Hippocampal formation (tissue), 2 donors: Measurements from ENCODE around the gene PSMG2.
A peak's percentile ranks its signal among the peaks of the same experiment; 100 is the strongest.

ENCODE experiments used
- DNase-seq, 2 donors: peaks; one replicate each; lab custom pipeline; 2025; lab: John Stamatoyannopoulos, UW

The PSMG2 gene, protein sequence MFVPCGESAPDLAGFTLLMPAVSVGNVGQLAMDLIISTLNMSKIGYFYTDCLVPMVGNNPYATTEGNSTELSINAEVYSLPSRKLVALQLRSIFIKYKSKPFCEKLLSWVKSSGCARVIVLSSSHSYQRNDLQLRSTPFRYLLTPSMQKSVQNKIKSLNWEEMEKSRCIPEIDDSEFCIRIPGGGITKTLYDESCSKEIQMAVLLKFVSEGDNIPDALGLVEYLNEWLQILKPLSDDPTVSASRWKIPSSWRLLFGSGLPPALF

GRCh38 chr18:12702221-12703095 lies at the start of gene PSMG2, which contains the start of gene CEP76:
TSS of gene PSMG2 (plus strand) at chr18:12703042. CDS start at chr18:12703108, 66 bp downstream.
TSS of gene CEP76 (minus strand) at chr18:12702723. CDS start at chr18:12702548, 175 bp downstream.
- peak; percentile 70 to 84 for DNase-seq

- DNase-seq: no peak
These were observed 47.9 kb upstream of the PSMG2 start for GRCh38 chr18:12654971-12655370.

DNA sequence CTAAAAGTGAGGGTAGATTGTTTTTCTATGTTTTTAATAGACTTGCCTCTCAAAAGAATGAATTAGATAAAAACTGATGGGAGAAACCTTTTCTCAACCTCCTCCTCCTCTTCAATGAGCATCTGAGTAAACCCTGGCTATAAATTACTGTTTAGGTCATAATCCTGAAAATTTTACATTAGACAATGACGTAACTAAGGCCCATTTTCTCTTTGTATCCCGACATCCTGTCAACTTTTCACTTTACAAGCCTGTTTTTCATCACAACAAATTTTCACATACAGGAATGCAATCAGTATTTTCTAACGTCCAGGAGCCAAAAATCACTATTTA lies 46.3 kb upstream of the PSMG2 start:
- DNase-seq: no peak

DNA sequence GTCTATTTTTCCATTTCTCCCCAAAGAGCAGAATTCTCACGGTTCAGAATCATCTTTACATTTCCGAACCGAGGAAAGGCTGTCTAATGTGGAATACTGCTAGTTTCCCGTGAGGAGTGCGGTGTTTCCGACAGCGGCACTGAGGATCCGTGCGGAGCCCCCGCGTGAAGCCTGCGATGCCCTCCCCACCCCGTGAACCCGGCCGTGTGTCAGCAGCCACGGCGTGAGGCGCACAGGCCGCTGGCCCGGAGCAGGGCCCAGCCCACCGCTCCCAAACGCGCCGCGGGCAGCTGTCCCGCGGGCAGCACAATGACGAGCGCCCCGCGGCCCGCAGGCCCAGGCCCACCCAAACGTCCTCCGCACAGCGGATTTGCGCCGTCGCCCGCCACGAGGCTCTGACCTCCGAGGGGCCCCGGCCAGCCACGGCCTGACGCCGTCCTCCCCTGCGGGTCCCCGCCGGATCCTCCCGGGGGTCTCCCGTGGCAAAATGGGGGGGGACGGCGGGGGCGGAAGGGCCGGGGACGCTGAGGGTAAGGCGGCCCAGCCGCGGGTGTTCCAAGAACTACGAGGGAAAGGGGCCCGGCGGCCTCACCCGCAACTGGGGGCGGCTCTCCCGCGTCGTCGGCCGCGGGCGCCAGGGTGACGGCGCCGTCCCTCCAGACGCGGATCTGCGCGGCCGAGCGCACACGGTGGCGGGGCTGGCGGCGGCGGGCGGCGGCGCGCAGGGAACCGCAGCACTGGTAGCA lies 45.7 kb upstream of the PSMG2 start:
- DNase-seq: peak in 1 of 2 donors; percentile 21

- peak; percentile 64 to 73 for DNase-seq
These were observed 45.0 kb upstream of the PSMG2 start, which contains the start of gene SPIRE1 for GRCh38 chr18:12657684-12658425. TSS of gene SPIRE1 (minus strand) at chr18:12658107. CDS start at chr18:12657866, 241 bp downstream.

DNA sequence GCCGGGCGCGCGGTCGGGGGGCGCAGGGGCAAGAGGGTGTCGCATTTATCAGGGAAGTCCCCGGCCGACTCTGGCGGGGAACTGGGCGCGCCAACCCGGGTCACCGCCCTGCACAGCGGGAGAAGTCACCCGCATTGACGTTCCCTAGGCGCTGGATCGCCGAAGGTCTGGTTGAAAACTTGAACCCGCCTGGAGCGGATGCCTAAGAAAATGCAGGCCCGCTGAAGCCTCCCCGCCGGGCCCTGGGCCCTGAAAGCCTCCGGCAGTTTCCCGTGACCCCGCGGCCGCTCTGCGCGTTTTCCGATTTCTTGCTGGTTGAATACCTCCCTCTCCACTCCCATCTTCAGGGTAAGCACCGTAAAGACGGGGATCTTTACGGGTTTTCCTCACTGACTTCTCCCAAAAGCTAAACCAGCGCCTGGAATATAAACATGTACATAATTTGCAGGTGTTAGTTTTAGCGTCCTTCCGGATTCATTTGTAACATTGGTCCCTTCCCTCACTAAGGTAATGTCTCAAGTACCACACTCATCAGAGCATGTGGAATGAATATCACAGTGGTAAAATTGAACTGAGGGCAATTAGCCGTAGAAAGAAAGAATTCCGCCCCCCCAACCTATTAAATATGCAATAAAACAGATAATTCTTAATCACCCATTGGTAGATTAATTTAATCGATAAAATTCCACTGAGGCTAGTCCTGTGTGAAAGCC lies 44.3 kb upstream of the PSMG2 start:
- DNase-seq: peak in 1 of 2 donors; percentile 52

DNA sequence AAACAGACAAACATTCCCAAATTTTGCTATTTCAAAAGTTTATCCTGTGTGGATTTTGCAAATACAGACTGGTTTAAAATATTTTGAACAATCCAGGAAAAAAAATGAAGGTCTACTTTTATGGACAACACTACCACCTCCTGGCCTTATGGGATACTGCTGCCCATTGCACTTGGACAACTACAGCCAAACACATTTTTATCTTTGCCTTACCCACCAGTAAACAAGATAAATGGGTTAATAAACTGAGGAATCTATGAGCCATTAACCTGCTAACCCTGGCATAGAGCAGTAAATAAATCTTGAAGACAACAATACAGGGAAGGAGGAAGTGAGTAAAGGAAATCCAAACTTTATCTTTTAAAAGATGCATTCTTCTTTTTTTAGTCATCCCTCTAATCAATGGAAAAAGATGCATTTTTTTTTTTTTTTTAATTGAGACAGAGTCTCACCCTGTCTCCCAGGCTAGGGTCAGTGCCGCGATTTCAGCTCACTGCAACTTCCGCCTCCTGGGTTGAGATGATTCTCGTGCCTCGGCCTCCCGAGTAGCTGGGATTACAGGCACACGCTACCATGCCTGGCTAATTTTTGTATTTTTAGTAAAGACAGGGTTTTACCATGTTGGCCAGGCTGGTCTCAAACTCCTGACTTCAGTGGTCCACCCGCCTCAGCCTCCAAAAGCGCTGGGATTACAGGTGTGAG lies 42.8 kb upstream of the PSMG2 start:
- peak; percentile 3 to 65 for DNase-seq

DNA sequence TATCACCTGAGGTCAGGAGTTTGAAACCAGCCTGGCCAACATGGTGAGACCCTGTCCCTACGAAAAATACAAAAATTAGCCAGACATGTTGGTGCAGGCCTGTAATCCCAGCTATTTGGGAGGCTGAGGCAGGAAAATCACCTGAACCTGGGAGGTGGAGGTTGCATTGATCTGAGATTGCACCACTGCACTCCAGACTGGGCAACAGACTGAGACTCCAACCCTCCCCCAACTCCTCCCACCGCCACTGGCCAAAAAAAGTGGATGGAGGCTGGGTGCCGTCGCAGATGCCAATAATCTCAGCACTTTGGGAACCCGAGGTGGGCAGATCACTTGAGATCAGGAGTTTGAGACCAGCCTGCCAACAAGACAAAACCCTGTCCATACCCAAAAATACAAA lies 34.8 kb upstream of the PSMG2 start:
- no peak for DNase-seq

DNA sequence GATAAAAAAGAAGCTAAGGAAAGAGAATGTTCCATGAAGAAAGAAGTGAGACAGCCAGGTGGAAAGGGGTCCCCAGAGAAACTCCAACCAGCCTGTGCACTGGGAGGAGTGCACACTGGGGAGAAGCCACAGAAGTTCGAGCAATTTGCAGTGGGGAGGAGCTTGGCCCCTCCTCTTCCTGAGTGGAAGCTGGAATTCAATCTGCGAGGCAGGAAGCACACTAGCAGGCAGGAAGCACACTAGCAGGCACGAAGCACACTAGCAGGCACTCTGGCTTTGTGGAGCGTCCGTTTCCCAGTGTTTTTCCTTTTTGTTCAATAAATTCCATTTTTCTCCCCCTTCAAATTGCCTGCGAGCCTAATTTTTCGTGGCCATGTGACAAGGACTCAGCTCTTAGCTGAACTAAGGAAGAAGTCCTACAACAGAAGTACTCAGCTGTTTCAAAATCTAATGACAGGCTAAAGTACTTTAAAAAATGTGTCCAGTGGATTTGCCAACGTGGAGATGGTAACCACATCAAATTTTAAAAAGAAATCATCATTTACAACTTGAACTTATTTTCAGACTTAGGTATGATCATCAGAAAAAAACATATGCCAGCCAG lies 23.6 kb upstream of the PSMG2 start:
- peak in 1 of 2 donors; percentile 8 for DNase-seq

GRCh38 chr18:12686100-12686499 lies 16.7 kb upstream of the PSMG2 start:
- DNase-seq: no peak

- DNase-seq: no peak
These were observed 13.5 kb upstream of the PSMG2 start for GRCh38 chr18:12689256-12689850.

DNA sequence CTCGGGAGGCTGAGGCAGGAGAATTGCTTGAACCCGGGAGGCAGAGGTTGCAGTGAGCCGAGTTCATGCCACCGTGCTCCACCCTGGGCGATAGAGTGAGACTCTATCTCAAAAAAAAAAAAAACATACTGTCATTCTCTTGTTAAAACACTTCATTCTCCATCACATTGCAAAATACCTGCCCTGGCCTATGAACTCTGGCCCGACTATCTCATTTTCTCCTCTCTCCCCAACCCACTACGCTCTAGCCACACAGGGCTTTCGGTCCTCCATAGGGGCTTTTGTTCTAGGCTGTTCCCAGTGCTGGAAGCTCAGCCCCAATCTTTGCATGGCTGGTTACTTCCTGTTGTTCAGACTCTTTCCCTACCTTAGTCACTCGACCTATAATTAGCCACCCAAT lies 10.6 kb upstream of the PSMG2 start:
- no peak for DNase-seq

DNA sequence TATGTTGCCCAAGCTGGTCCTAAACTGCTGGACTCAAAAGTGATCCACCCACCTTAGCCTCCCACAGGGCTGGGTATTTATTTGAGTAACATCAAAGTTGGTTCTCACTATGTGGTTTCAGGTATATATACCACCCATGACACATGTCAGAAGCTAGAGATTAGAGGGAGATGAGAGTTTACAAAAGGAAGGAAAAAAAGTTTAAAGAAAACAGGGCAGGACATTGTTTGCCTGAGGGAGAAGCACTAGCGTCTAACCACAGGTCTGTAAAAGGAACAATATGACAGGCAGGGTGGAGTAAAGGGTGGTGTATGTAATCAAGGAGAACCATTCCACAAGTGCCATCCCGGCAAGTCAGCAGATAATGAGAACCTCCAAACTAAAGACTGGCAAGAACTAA lies 8.8 kb upstream of the PSMG2 start:
- no peak for DNase-seq

- no peak for DNase-seq
These were observed 3.1 kb upstream of the PSMG2 start for GRCh38 chr18:12699747-12700146.

GRCh38 chr18:12701161-12701560 lies 1.7 kb upstream of the PSMG2 start:
- no peak for DNase-seq

DNA sequence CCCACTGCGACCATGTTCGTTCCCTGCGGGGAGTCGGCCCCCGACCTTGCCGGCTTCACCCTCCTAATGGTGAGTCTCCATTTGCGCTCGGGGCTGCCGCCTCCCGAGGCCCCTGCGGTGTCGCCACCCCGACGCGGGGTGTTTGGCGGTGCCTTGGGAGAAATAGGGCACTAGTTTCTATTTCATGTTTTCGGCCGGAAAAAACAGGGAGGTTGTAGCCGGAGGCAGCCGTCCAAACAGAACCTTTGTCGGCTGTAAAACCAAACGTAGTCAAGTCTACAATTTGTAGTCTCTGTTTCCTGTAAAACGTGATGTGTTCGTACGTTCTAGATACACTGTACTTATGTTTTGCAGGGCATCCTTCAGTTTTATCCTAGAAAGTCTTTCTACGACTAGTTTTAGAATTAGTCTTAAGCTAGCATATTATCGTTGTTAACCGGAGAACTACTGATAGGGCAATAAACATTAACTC lies 290 bp downstream of the PSMG2 start:
- DNase-seq: no peak

- no peak for DNase-seq
These were observed 822 bp downstream of the PSMG2 start for GRCh38 chr18:12703664-12704063.

GRCh38 chr18:12711446-12711845 lies 8.6 kb downstream of the PSMG2 start:
- DNase-seq: no peak

- DNase-seq: no peak
These were observed 18.8 kb downstream of the PSMG2 start for GRCh38 chr18:12721495-12722275.
